Measurements from ENCODE around the gene RAVER2.

Gene RAVER2

DNA sequence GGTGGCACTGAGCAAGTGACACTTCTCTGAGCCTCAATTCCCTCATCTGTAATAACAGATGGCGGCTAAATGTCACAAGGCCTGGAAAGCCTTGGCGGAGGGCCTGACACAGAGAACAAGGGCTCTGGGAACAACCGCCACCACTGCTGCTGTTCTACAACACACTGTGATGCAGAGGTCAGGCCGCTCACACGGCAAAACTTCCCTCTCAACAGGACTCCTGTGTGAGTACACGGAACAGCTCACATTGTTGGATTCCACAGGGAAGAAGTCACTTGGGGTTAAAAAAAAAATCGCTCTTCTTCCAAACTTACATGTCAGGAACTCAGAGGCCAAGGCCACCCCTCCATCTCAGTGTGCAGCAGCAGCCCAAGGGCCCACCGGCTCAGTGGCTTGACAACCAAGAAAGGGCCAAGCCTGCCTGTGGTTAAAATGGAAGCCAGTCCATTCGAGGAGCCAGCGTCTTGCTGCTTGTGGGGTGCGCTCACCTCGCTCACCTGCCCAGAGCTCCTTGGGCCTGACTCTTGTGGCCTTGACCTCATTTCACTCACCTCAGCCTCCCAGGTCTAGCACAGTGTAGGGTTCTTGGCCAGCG, 101.1 kb downstream of the RAVER2 start:
- DNase-seq (ENCODE audit: low read depth in 2 of 2): no peak

DNA sequence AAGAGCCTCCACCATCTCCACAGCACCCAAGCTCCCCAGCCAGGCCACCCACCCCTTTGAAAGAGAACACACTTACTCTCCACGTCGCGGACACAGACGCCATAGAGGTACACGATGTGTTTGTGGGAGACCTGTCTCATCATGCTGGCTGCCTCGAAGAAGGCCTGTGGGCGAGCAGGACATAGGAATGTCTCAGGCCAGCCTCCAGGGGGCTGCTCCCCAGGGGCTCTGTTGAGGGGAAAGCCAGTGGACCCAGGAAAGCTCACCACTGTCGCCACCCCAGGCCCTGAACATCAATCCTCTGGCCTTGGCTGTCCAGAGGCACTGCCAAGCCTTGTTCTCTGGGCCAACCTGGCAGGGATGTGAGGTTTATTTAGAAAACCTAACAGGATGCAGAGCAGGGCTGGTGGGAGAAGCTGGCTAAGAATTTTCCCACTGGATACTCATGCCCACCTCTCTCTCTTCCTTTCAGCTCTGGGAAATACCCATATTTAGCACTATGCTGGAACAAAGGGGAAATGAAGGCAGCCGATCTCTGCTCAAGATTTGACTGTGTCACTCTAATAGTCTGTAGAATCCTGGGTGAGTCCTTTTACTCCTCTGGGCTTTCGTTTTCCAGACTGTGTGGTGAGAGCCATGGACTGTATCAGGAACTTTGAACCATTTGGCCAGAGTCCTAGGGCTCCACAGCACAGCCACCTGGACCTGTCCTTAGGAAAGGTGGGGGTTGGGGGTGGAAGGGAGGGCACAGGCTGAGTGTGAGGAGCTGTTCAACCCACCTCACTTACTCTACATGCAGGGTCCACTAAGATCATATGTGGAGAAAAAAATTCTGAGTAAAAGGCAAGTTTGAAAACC, 101.9 kb downstream of the RAVER2 start:
- no peak for DNase-seq (ENCODE audit: low read depth in 2 of 2)

DNA sequence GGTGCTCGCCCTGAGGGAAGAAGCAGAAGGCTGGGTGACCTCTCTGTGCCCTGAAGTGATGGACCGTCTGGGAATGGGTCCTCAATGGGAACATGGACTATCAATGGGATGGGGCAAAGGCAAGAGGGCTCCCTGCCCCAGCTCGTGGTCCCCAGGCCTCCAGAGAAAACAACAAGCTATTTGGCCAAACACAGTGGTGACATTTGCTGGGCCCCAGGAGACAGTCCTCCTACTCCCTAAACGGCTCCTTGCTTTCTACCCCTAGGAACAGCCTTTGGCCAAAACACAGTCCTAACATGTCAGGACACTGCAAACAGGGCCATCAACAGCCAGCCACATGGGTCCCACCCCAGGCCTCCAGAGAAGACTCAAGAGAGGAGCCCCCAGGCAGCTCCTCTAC, 102.8 kb downstream of the RAVER2 start:
- no peak for DNase-seq (ENCODE audit: low read depth in 2 of 2)

DNA sequence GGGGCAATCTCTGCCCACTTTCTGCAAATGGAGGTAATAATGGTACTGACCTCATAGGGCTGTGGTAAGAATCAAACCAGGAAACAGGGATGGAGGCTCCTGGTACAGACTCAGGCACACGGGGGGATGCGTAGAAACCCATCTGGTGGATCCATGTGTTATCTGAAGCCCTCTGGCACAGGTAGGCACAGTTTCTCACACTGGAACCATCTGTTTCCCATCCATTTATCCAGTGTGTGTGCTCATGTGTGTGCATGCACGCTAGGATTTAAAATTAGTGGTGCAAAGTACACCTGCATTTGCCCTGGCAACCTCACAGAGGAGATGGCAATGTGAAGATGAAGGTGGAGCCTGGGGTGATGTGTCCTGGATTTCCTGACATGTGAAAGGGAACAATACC, 103.3 kb downstream of the RAVER2 start:
- DNase-seq (ENCODE audit: low read depth in 2 of 2): no peak

GRCh38 chr1:64848803-64849202, 103.9 kb downstream of the RAVER2 start:
- no peak for DNase-seq (ENCODE audit: low read depth in 2 of 2)

- DNase-seq (ENCODE audit: low read depth in 2 of 2): no peak
Observed at GRCh38 chr1:64849942-64850341, 105.1 kb downstream of the RAVER2 start.

DNA sequence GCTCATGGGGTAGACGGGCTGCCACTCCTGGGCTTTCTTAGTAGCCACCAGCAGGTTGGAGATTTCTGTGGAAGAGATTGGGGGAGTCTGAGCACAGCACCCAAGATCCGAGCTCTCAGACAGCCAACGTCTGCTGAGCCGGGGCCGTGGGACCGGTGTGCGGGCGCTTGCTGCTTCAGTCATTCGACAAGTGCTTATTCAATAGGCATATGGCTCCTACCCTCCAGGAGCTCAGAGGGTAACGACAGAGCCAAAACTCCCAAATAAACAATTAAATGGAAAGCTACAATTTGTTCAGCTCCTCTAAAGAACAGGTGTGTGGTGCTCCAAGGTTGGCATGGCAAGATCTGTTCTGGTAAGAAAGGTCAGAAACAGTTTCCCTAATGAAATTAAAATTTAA, 106.0 kb downstream of the RAVER2 start:
- no peak for DNase-seq (ENCODE audit: low read depth in 2 of 2)

DNA sequence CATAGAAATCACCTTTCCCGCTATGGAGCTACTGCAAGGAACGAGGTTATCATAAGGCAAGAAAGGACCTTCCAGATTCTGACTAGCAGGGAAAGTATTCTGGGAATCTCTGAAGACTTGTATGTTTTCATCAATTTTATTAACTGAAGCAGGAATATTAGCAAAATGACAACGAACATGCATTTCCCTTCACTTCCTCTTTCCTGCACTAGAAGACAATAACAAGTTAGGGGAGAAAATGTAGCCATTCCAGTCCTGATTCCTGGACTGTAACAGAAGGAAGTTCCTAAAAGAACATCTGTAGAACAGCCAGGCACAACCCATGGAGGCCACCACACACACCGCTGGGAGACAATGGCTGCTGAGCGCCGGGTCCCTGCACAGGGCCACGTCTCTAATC, 106.8 kb downstream of the RAVER2 start:
- no peak for DNase-seq (ENCODE audit: low read depth in 2 of 2)

DNA sequence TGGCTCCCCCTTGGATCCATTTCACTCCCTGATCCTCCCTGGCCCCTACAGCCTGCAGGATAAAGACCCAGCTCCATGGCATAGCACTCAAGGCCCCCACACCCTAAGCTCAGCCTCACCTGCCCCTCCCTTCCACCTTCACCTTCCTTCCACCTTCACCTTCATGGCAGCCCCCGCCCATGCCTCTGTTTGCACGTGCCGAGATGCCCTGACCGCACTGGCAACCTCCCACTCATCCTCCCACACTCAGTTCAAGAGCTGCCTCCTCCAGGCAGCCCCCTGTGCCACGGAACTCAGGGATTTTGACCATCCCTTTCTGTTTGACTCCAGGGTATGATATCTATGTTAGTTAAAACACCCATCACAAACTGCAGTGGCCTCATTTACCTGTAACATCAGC, 109.8 kb downstream of the RAVER2 start:
- DNase-seq (ENCODE audit: low read depth in 2 of 2): no peak

DNA sequence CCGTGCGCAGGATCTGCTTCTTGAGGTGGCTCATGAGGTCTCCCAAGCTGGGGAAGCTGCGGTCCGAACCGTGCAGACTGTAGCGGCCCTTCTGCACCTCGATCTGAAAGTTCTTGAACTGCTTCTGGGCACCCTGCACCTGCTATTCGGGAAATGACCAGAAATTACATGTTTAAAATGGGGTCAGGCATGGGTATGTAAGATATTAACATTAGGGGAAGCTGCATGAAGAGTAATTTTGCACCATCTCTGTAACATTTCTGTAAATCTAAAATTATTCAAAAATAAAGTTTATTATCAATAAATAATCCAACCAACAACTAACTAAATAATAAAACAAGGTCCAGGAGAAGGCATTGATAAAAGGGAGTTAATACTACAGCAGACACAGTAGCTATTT, 110.7 kb downstream of the RAVER2 start:
- no peak for DNase-seq (ENCODE audit: low read depth in 2 of 2)

GRCh38 chr1:64856553-64856952, 111.7 kb downstream of the RAVER2 start:
- DNase-seq (ENCODE audit: low read depth in 2 of 2): no peak

GRCh38 chr1:64857347-64857746, 112.5 kb downstream of the RAVER2 start:
- no peak for DNase-seq (ENCODE audit: low read depth in 2 of 2)

DNA sequence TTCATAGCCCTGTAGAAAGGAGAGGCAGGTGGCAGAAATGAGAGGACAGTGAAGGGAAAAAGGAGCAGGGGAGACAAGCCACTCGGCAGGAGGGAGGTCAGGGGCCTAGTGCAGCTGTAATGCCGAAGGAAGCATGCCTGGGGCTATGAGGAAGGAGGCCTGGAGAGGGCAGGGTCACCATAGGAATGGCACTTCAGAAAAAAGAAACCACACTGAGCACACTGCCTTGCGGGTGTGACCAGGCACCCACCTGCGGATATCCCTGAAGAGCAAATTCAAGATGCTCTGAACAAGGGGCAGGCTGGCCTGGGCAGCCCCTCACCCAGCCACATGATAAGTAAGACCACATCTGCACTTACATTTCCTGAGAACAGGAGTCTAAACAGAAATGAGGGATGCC, 116.7 kb downstream of the RAVER2 start:
- no peak for DNase-seq (ENCODE audit: low read depth in 2 of 2)

DNA sequence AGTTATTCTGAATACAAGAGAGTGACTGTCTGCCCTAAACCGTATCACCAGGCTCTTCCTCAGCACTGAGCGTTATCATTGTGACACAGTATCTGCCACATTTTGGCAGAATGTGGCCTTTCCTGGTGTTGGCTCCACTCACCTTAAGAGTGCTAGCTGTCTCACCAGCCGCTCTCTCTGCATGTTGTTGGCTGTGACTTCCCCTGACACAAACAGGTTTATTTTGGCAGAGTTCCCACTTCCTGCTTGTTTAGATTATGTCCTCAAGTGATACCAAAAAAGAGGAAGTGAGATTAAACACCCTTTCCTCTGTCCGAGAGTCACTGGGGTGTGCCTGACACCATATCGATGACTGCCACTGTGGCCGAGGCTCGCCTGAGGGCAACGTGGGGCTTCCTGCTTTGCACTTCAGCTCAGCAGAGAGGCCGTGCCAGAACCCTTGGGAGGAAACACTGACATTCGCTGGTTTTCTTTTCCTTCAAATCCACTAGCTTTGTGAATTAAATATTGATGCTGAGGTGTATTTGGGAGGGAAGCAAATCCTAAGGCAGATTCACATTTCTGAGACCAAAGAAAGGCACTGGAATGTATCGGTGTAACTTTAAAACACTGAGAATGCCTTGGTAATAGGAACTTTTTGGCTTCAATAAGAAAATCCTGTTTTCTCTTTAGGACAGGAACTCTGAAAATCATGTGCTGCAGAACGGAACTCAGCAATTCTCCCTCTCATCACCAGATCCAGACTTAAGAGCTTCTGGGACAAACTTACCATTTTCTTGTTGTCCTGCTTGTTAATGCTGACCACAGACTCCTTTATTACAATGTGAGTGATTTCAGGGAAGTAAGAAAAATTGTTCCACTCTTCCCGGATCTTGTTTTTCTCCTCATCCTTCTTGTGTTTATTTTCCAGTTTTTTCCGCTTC, 119.4 kb downstream of the RAVER2 start:
- peak in 1 of 2 donors; percentile 5 for DNase-seq (ENCODE audit: low read depth in 2 of 2)

GRCh38 chr1:64865105-64865757, 120.4 kb downstream of the RAVER2 start:
- DNase-seq (ENCODE audit: low read depth in 2 of 2): no peak

DNA sequence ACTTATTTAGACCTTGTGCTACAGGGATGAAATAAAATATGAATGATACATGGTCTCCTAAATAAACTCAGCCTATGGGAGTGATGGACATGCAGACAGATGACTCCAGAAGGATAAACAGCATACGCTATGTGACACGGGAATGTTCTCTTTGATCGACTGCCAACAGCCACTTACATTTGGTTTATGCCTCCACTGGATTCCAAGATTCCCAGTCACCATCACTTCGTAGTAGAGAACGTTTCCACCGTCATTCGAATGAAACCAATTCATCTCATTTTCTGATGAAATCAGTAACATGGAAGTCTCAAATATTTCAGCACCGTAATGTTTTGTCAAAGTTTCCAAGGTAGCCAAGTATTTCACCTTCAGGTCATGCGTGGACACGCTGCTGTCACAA, 121.8 kb downstream of the RAVER2 start:
- DNase-seq (ENCODE audit: low read depth in 2 of 2): no peak

DNA sequence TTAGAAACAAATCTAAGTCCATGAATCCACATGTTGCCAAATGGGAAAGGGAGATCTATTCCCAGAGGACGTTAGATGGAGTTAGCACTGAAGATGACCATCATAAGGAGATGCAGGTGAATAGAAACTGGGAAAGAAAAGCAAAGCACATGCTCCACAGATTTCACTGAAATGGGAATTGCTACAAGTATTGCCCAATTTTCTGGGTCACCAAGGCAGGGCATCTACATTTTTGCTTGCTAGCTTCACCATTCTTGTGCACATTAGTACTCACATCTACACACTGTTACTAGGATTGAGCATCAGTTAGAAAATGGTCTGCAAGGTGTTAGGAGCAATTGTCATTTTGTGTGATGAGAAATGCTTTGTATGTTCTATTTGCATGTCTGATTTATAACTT, 122.4 kb downstream of the RAVER2 start:
- no peak for DNase-seq (ENCODE audit: low read depth in 2 of 2)

GRCh38 chr1:64871256-64871655, 126.4 kb downstream of the RAVER2 start:
- DNase-seq (ENCODE audit: low read depth in 2 of 2): no peak

DNA sequence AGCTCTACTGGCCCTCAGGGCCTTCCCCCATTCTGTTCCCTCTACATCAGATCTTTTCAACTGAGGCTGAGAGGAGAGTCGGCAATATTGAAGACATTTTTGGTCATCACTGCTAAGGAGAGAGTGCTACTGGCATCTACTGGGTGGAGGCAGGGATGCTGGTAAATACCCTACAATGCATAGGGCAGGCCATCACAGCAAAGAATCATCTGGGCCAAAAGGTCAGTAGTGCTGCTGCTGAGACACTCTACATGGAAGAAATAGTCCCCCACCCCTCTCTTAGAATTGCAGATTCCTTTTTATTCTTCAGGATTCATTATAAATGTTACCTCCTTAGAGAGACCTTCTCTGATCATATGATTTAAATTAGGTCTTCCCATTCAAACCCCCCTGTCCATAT, 127.2 kb downstream of the RAVER2 start:
- no peak for DNase-seq (ENCODE audit: low read depth in 2 of 2)

GRCh38 chr1:64873576-64873975, 128.7 kb downstream of the RAVER2 start:
- DNase-seq (ENCODE audit: low read depth in 2 of 2): no peak

- no peak for DNase-seq (ENCODE audit: low read depth in 2 of 2)
Observed at GRCh38 chr1:64874666-64875065, 129.8 kb downstream of the RAVER2 start.

GRCh38 chr1:64875101-64875500, 130.2 kb downstream of the RAVER2 start:
- DNase-seq (ENCODE audit: low read depth in 2 of 2): no peak
